B cell (primary cell): Measurements from ENCODE around the gene PSMG4.

ENCODE experiments used
- CTCF ChIP-seq: fragments of 200-600 bp; IDR thresholded peaks from one replicate; pipeline ENCODE4 v1.8.0; 2022; ENCODE audit warnings: antibody characterized with exemption, mild to moderate bottlenecking
- EZH2 ChIP-seq: IDR thresholded peaks from 2 replicates; pipeline ENCODE4 v1.6.1; 2012; ENCODE audit warnings: borderline replicate concordance, low read depth, mild to moderate bottlenecking, moderate library complexity, low read length; ENCODE audit not compliant: insufficient read depth, poor library complexity, severe bottlenecking

- TF ChIP-seq CTCF = no peak
- peak; percentile 51 for TF ChIP-seq EZH2
Observed at GRCh38 chr6:3231247-3232016, 27.3 kb upstream of the PSMG4 start.
